GM19238 (cell line): ENCODE results near the gene USP10.
"Not testable (repeated sequence)": the region's sequence is repeated elsewhere in the genome, so short reads cannot be mapped to it uniquely, and the experiment has no call there.

Experiments used
- DNase-seq: peaks from one replicate; pipeline ENCODE4 v3.0.0; 2011; ENCODE audit warnings: low spot score; ENCODE audit not compliant: insufficient read length

Gene USP10

GRCh38 chr16:84672276-84673202 lies 27.3 kb upstream of the USP10 start:
- peak; percentile 74 for DNase-seq

DNA sequence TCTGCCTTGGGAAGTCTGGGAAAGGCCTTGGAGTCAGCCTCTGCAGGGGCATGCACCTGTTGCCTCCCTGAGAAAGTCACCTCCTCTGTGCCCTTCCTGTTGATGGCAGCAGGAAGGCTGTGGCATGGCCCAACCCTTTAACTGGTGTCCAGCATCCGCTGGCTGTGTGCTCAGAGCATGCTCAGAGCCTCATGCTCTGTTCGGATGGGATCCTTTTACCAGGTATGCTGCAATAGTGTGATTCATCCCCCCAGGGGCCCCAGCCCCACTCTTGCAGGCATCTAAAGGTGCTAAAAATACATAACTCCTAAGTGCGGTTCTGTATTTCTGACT lies 26.6 kb upstream of the USP10 start:
- no peak for DNase-seq

DNA sequence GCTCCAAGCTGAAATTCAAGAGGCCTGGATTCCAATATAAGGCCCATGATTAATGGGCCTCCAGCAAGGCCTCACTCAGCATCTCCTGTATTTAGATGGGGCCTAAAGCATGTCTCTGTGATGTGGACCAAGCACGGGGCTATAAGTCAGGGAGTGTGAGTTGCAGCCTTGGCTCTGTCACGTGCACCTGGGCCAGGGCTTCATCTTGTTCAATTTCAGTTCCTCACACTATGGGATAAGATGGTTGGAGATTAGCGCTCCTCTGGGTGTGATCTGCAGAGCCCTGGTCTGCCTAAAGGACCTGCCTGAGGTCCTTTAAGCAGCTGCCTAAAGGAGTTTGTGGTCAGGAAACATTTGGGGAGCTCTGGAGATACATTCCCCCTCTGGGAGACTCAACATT lies 26.2 kb upstream of the USP10 start:
- DNase-seq, result no peak

GRCh38 chr16:84675423-84675822 lies 24.4 kb upstream of the USP10 start:
- DNase-seq, result no peak

DNA sequence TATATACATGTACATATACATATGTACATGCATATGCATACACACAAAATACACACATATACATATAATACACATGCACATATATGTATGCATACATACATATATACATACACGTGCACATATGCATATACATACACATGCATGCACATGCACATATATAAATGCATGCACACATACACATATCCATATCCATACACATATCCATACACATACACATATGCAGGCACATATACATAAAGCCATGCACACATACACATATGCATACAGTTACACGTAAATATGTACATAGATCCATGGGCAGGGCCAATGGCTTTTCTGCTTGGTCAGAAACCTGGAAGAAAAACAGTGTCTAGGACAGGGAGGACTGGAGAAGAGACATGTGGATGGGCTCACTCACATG lies 23.9 kb upstream of the USP10 start:
- DNase-seq, result no peak

GRCh38 chr16:84677017-84677803 lies 22.6 kb upstream of the USP10 start:
- no peak for DNase-seq

GRCh38 chr16:84677849-84678248 lies 22.0 kb upstream of the USP10 start:
- no peak for DNase-seq

- no peak for DNase-seq
Observed at GRCh38 chr16:84678541-84678940, 21.3 kb upstream of the USP10 start.

- no peak for DNase-seq
Observed at GRCh38 chr16:84680165-84680842, 19.5 kb upstream of the USP10 start.

DNA sequence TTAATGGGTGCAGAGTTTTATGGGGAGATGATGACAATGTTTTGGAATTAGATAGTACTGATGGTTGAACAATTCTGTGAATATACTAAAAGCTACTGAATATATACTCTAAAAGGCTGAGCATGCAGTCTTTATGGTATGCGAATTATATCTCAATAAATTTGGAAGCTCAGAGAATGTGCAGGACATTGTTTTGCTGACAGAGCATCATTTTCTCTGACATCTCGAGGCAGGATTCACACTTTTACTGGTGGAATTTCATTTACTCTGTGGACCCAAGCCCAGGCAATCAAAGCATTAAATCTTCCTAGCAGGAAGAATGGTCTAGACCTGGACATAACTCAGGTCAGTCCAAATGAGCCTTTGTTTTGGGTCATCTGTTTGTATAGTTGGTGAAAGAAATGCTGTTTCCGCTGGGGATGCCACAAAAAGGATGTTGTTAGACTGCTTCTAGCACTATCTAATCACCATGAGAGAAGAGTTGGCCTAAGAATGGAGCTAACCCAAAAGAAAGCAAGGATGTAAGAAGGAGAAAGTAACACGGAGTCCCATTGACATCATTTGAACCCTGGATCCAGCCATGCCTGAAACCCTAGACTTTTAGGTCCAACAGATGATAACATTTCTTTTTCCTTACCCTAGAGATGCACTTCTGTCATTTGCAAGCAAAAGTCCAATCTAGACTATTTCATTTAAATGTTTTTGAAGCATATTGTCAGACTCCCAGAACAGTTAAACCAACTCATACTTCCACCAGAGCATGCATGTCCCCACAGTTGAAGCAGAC lies 18.8 kb upstream of the USP10 start:
- no peak for DNase-seq

DNA sequence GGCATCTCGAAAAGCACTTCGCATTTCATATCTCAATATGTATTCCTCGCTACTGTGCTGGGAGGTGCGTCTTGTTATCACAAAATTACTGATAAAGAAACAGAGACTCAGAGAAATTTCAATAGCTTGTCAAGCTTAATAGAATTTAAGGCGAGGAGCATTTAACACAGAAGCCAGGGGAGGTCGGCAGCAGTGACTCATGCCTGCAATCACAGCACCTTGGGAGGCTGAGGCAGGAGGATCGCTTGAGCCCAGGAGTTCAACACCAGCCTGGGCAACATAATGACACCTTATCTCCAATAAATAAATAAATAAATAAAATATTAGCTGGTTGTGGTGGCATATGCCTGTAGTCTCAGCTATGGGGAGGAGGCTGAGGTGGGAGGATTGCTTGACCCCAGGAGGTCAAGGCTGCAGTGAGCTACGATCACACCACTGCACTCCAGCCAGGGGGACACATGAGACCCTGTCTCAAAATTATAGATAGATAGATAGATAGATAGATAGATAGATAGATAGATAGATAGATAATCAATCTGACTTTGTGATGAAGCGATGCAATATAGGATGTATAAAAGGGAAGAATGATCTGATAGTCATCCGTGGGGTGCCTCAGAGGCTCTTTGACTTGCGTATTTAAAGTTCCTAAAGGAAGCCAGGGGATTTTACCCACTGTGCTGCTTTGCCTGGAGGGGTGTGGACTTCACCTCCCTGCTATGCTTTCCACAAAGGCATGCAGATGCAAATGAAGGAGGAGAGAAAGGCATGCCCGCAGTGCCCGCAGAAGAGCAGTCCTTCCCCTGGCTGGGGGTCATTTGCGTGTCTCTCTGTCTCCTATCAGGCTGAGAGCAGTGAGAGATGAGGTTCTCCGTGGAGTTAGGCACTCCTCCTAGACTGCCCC lies 15.9 kb upstream of the USP10 start:
- no peak for DNase-seq

- DNase-seq, result no peak
Observed at GRCh38 chr16:84684592-84684965, 15.2 kb upstream of the USP10 start.

- no peak for DNase-seq
Observed at GRCh38 chr16:84685210-84685609, 14.6 kb upstream of the USP10 start.

DNA sequence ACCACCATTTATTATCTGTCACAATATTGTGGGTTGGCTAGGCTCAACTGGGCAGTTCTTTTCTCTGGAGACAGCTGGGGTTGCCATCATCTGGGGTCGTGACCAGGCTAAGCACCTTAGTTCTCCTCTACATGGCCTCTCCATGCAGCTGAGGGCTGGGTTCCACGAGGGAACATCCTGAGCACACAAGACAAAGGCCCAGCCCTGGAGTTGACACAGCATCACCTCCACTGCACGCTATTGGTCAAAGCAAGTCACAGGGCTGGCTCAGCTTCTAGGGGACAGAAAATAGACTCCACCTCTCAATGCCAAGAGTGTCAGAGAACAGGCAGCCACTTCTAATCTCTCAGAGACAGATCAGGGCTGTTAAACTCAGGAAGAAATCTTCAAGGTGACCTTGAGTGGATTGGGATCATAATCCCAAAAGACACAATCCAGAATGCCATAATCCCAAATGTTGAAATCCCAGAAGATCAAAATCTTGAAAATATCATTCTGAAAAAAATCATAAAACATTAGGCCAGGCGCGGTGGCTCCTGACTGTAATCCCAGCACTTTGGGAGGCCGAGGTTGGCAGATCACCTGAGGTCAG lies 13.0 kb upstream of the USP10 start:
- no peak for DNase-seq

DNA sequence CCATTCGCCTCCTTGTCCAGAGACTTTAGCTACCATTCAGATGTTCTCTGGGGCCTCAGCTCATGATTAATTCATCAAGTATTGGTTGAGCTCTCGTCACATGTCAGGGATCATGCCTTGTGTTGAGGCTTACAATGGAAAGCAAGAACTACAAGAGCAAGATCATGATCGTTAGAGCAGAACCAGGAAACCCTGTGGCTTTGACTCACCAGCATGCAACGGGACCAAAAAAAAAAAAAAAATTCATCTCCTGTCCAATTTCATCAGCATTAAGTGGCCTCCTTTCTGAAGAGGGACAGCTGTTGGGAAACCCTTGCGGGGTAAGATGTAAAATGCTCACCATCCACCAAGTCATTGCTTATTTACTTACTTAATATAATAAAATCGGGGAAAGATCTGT lies 12.1 kb upstream of the USP10 start:
- peak; percentile 32 for DNase-seq

- not testable (repeated sequence) for DNase-seq
Observed at GRCh38 chr16:84688163-84688562, 11.6 kb upstream of the USP10 start.

GRCh38 chr16:84689111-84689510 lies 10.7 kb upstream of the USP10 start:
- DNase-seq, result no peak

- no peak for DNase-seq
Observed at GRCh38 chr16:84690088-84690819, 9.5 kb upstream of the USP10 start.
